Tibial nerve (tissue), 4 donors: ENCODE data around the gene FADS1. TPM values are rescaled to one million over a fixed set of nuclear protein-coding genes. Genes with fewer than 3 reads are reported as not detected.

ENCODE experiments used
- DNase-seq, 2 donors: peaks; one replicate each; pipeline ENCODE4 v3.0.0-alpha.2; 2019; ENCODE audit warnings: low spot score in 2 of 2
- H3K27ac ChIP-seq, 4 donors: fragments of 200-600 bp; sonication (generic) in 3 of 4; one replicate each; pipeline ENCODE4 v1.5.1; 2017 to 2019; ENCODE audit warnings: mild to moderate bottlenecking in 1 of 4
- H3K27me3 ChIP-seq, 2 donors: fragments of 200-600 bp; sonication (generic) in 1 of 2; one replicate each; pipeline versions ENCODE4 v1.5.1 to v1.6.0; 2017 to 2019
- H3K36me3 ChIP-seq, 3 donors: fragments of 200-600 bp; sonication (generic); one replicate each; pipeline ENCODE4 v1.5.1; 2018 to 2019
- H3K4me1 ChIP-seq, 4 donors: fragments of 200-600 bp; sonication (generic) in 3 of 4; one replicate each; pipeline ENCODE4 v1.5.1; 2017 to 2019
- H3K4me3 ChIP-seq, 4 donors: fragments of 200-600 bp; sonication (generic) in 3 of 4; one replicate each; pipeline ENCODE4 v1.5.1; 2017 to 2019; ENCODE audit warnings: mild to moderate bottlenecking in 1 of 4, moderate library complexity in 1 of 4
- H3K9me3 ChIP-seq, 4 donors: fragments of 200-600 bp; sonication (generic) in 3 of 4; one replicate each; pipeline ENCODE4 v1.5.1; 2017 to 2019
- CTCF ChIP-seq, 5 experiments: fragments of 200-600 bp in 3 of 5; fragments of 450-650 bp in 2 of 5; sonication (generic) in 3 of 5; IDR thresholded peaks; one replicate each; pipeline ENCODE4 v1.5.1; 2016 to 2019; ENCODE audit warnings: antibody characterized with exemption in 5 of 5, mild to moderate bottlenecking in 3 of 5, moderate library complexity in 2 of 5
- EP300 ChIP-seq, 2 donors: sonication (generic); formaldehyde crosslinking; IDR thresholded peaks; one replicate each; pipeline ENCODE4 v1.6.1; 2017; ENCODE audit warnings: antibody characterized with exemption in 2 of 2, mild to moderate bottlenecking in 1 of 2
- POLR2A ChIP-seq, 2 donors: fragments of 450-650 bp; IDR thresholded peaks; one replicate each; pipeline ENCODE4 v1.6.1; 2017; ENCODE audit warnings: antibody characterized with exemption in 2 of 2, mild to moderate bottlenecking in 2 of 2, moderate library complexity in 2 of 2
- WGBS, 2 donors: methylation state at CpG; one replicate each; pipeline ENCODE4 v1.1.5; 2018; 5-methylcytosine and 5-hydroxymethylcytosine counted together
- total RNA-seq, 4 donors: library from RNA; depleted of rRNA; stranded (reverse); fragments of >200 nt; gene quantifications; one replicate each; pipeline ENCODE4 v1.1.0, GENCODE V29; 2016

The FADS1 gene
- total RNA-seq, 4 donors from 2014 or later: 33.7 to 61.6 (median 47.0) TPM

GRCh38 chr11:61792310-61793082 is 24.3 kb downstream of the FADS1 start, which contains the start of the genes FEN1 and TMEM258:
TSS of gene FEN1 (plus strand) at chr11:61792911. CDS start at chr11:61795362, 2,451 bp downstream.
TSS of gene TMEM258 (minus strand) at chr11:61792599. CDS start at chr11:61792558, 41 bp downstream.
- peak within 1 kb of the TSS; percentile 59 to 88 (median 82) for H3K4me3 ChIP-seq
- 0% methylated on average over 50 of the region's 61 CpGs for WGBS, 2 donors
- H3K27me3 ChIP-seq: no peaks in the 10 kb centered on the region
- peak; percentile 81 to 89 for DNase-seq
- no peaks in the 10 kb centered on the region for H3K9me3 ChIP-seq
- peak within 1 kb of the TSS; percentile 89 to 100 (median 94) for H3K27ac ChIP-seq
- H3K4me1 ChIP-seq: peaks cover 0 to 60% (median 21%) of the 10 kb centered on the region in 4 donors
- TF ChIP-seq CTCF (IDR thresholded peaks at IDR 0.05) (peak in 2 of 5 experiments; percentile 51 to 62), EP300 (IDR thresholded peaks at IDR 0.05) (peak; percentile 82 to 98), POLR2A (IDR thresholded peaks at IDR 0.05) (peak; percentile 82 to 89)
- peaks cover 0 to 44% (median 8%) of the 10 kb centered on the region in 3 donors for H3K36me3 ChIP-seq

GRCh38 chr11:61791737-61792309 is 25.0 kb downstream of the FADS1 start:
- no peak for TF ChIP-seq POLR2A (IDR thresholded peaks at IDR 0.05)
- peak in 1 of 2 donors; percentile 83 for TF ChIP-seq EP300 (IDR thresholded peaks at IDR 0.05)
- Histone ChIP-seq H3K4me3 (peak overlapping the region; percentile 59 to 88 (median 82)), H3K9me3 (no peaks in the 10 kb centered on the region), H3K36me3 (peaks cover 0 to 50% (median 8%) of the 10 kb centered on the region in 3 donors), H3K4me1 (peaks cover 0 to 54% (median 21%) of the 10 kb centered on the region in 4 donors), H3K27me3 (no peaks in the 10 kb centered on the region), H3K27ac (peak overlapping the region; percentile 89 to 100 (median 94))
- WGBS, 2 donors: 2 to 3% methylated on average over 14 of the region's 14 CpGs
- peak; percentile 54 to 78 for DNase-seq

- DNase-seq: no peak
- Histone ChIP-seq H3K9me3 (no peaks in the 10 kb centered on the region), H3K4me3 (no peak overlapping the region), H3K27me3 (no peaks in the 10 kb centered on the region), H3K27ac (peak overlapping the region in 1 of 4 donors; percentile 100), H3K36me3 (peaks cover 0 to 76% (median 8%) of the 10 kb centered on the region in 3 donors), H3K4me1 (peaks cover 0 to 42% (median 12%) of the 10 kb centered on the region in 4 donors)
- 49 to 54% methylated on average over 8 to 9 of the region's 9 CpGs for WGBS, 2 donors
- TF ChIP-seq POLR2A (IDR thresholded peaks at IDR 0.05) (no peak), CTCF (IDR thresholded peaks at IDR 0.05) (peak in 4 of 5 experiments; percentile 23 to 50 (median 27)), EP300 (IDR thresholded peaks at IDR 0.05) (no peak)
Observed at GRCh38 chr11:61787928-61788491, 28.8 kb downstream of the FADS1 start.

GRCh38 chr11:61785837-61786402 is 30.9 kb downstream of the FADS1 start:
- Histone ChIP-seq H3K27ac (no peak overlapping the region), H3K4me3 (no peak overlapping the region), H3K4me1 (peaks cover 0 to 31% (median 2%) of the 10 kb centered on the region in 4 donors), H3K9me3 (no peaks in the 10 kb centered on the region), H3K36me3 (peaks cover 0 to 95% (median 8%) of the 10 kb centered on the region in 3 donors), H3K27me3 (no peaks in the 10 kb centered on the region)
- 81 to 89% methylated on average over 6 to 10 of the region's 11 CpGs for WGBS, 2 donors
- TF ChIP-seq EP300 (IDR thresholded peaks at IDR 0.05): no peak
- no peak for TF ChIP-seq POLR2A (IDR thresholded peaks at IDR 0.05)
- TF ChIP-seq CTCF (IDR thresholded peaks at IDR 0.05): no peak
- no peak for DNase-seq

GRCh38 chr11:61784506-61784805 is 32.3 kb downstream of the FADS1 start:
- no peak overlapping the region for H3K27ac ChIP-seq
- no peaks in the 10 kb centered on the region for H3K9me3 ChIP-seq
- WGBS, 2 donors: 77 to 87% methylated on average over 7 of the region's 7 CpGs
- peaks cover 0 to 18% (median 0%) of the 10 kb centered on the region in 4 donors for H3K4me1 ChIP-seq
- H3K27me3 ChIP-seq: no peaks in the 10 kb centered on the region
- no peak for DNase-seq
- H3K4me3 ChIP-seq: no peak overlapping the region
- H3K36me3 ChIP-seq: peaks cover 0 to 96% (median 5%) of the 10 kb centered on the region in 3 donors
- TF ChIP-seq POLR2A (IDR thresholded peaks at IDR 0.05): no peak
- TF ChIP-seq EP300 (IDR thresholded peaks at IDR 0.05): no peak
- TF ChIP-seq CTCF (IDR thresholded peaks at IDR 0.05): no peak
